Stimulated activated effector memory CD8-positive, alpha-beta T cell treated with anti-CD3 and anti-CD28 coated beads, Interleukin-12 subunit alpha, Interleukin-12 subunit beta, amount 100 ng/mL, for 72 hours (primary cell): ENCODE measurements around the gene JPH3.

Experiments
- ATAC-seq: fragments of 150-1000 bp; cut with Tn5 transposase; 2 replicates; pipeline ENCODE4 v1.10.0; 2021
- DNase-seq, 2 donors: peaks; one replicate each; pipeline ENCODE4 v3.0.0; 2021 to 2022; ENCODE audit warnings: low spot score in 2 of 2
- H3K27ac Mint-ChIP-seq: one replicate; pipeline ENCODE4 v1.8.0; 2022; ENCODE audit warnings: mild to moderate bottlenecking, mixed read lengths
- H3K36me3 Mint-ChIP-seq: one replicate; pipeline ENCODE4 v1.8.0; 2022; ENCODE audit warnings: mild to moderate bottlenecking, mixed read lengths
- H3K4me1 Mint-ChIP-seq: one replicate; pipeline ENCODE4 v1.8.0; 2022; ENCODE audit warnings: mixed read lengths
- H3K4me3 Mint-ChIP-seq: one replicate; pipeline ENCODE4 v1.8.0; 2022; ENCODE audit warnings: mild to moderate bottlenecking, mixed read lengths
- H3K9me3 Mint-ChIP-seq: one replicate; pipeline ENCODE4 v1.8.0; 2022; ENCODE audit warnings: mixed read lengths

The JPH3 gene

GRCh38 chr16:87603684-87604633 lies 1.7 kb downstream of the JPH3 start:
- Mint-ChIP-seq H3K4me3 (peak overlapping the region; percentile 13), H3K4me1 (peaks cover 20% of the 10 kb centered on the region), H3K27ac (no peak overlapping the region), H3K36me3 (peaks cover 6% of the 10 kb centered on the region), H3K9me3 (peaks cover 2% of the 10 kb centered on the region)
- ATAC-seq (no peak), DNase-seq (no peak)

- Mint-ChIP-seq H3K4me1 (peaks cover 20% of the 10 kb centered on the region), H3K4me3 (no peak overlapping the region), H3K36me3 (peaks cover 6% of the 10 kb centered on the region), H3K27ac (no peak overlapping the region), H3K9me3 (peaks cover 2% of the 10 kb centered on the region)
- ATAC-seq: no peak
- DNase-seq: no peak
These were observed 2.4 kb downstream of the JPH3 start for GRCh38 chr16:87604634-87605111.

GRCh38 chr16:87607223-87607622 lies 4.9 kb downstream of the JPH3 start:
- ATAC-seq (no peak), DNase-seq (no peak)
- peaks cover 20% of the 10 kb centered on the region for H3K4me1 Mint-ChIP-seq
- H3K4me3 Mint-ChIP-seq: no peak overlapping the region
- peaks cover 2% of the 10 kb centered on the region for H3K9me3 Mint-ChIP-seq
- peaks cover 6% of the 10 kb centered on the region for H3K36me3 Mint-ChIP-seq
- no peak overlapping the region for H3K27ac Mint-ChIP-seq

- no peak overlapping the region for H3K27ac Mint-ChIP-seq
- H3K4me3 Mint-ChIP-seq: no peak overlapping the region
- DNase-seq: no peak
- no peak for ATAC-seq
- peaks cover 20% of the 10 kb centered on the region for H3K4me1 Mint-ChIP-seq
- H3K9me3 Mint-ChIP-seq: peaks cover 2% of the 10 kb centered on the region
- H3K36me3 Mint-ChIP-seq: peaks cover 6% of the 10 kb centered on the region
These were observed 5.6 kb downstream of the JPH3 start for GRCh38 chr16:87607871-87608270.

- no peak for ATAC-seq
- peak; percentile 27 to 63 for DNase-seq
- peaks cover 2% of the 10 kb centered on the region for H3K9me3 Mint-ChIP-seq
- no peak overlapping the region for H3K4me3 Mint-ChIP-seq
- H3K4me1 Mint-ChIP-seq: peaks cover 14% of the 10 kb centered on the region
- peaks cover 6% of the 10 kb centered on the region for H3K36me3 Mint-ChIP-seq
- H3K27ac Mint-ChIP-seq: no peak overlapping the region
These were observed 6.2 kb downstream of the JPH3 start for GRCh38 chr16:87608400-87608985.

GRCh38 chr16:87610026-87610425 lies 7.7 kb downstream of the JPH3 start:
- H3K36me3 Mint-ChIP-seq: peaks cover 6% of the 10 kb centered on the region
- H3K27ac Mint-ChIP-seq: no peak overlapping the region
- no peak for ATAC-seq
- H3K4me1 Mint-ChIP-seq: peaks cover 8% of the 10 kb centered on the region
- DNase-seq: no peak
- H3K4me3 Mint-ChIP-seq: no peak overlapping the region
- H3K9me3 Mint-ChIP-seq: peaks cover 2% of the 10 kb centered on the region

- Mint-ChIP-seq H3K27ac (no peak overlapping the region), H3K4me3 (no peak overlapping the region), H3K36me3 (peaks cover 6% of the 10 kb centered on the region), H3K4me1 (peaks cover 8% of the 10 kb centered on the region), H3K9me3 (peaks cover 2% of the 10 kb centered on the region)
- DNase-seq (no peak), ATAC-seq (no peak)
These were observed 9.1 kb downstream of the JPH3 start for GRCh38 chr16:87611456-87611855.

GRCh38 chr16:87613961-87614360 lies 11.7 kb downstream of the JPH3 start:
- H3K9me3 Mint-ChIP-seq: no peaks in the 10 kb centered on the region
- H3K4me1 Mint-ChIP-seq: no peaks in the 10 kb centered on the region
- no peak overlapping the region for H3K27ac Mint-ChIP-seq
- DNase-seq (no peak), ATAC-seq (no peak)
- no peak overlapping the region for H3K4me3 Mint-ChIP-seq
- no peaks in the 10 kb centered on the region for H3K36me3 Mint-ChIP-seq

- H3K4me3 Mint-ChIP-seq: no peak overlapping the region
- no peak overlapping the region for H3K27ac Mint-ChIP-seq
- no peaks in the 10 kb centered on the region for H3K36me3 Mint-ChIP-seq
- peaks cover 5% of the 10 kb centered on the region for H3K4me1 Mint-ChIP-seq
- no peak for DNase-seq
- ATAC-seq: no peak
- no peaks in the 10 kb centered on the region for H3K9me3 Mint-ChIP-seq
These were observed 13.3 kb downstream of the JPH3 start for GRCh38 chr16:87615621-87616041.

GRCh38 chr16:87616556-87616955 lies 14.2 kb downstream of the JPH3 start:
- H3K36me3 Mint-ChIP-seq: no peaks in the 10 kb centered on the region
- peaks cover 5% of the 10 kb centered on the region for H3K4me1 Mint-ChIP-seq
- H3K27ac Mint-ChIP-seq: no peak overlapping the region
- H3K4me3 Mint-ChIP-seq: no peak overlapping the region
- no peak for DNase-seq
- no peaks in the 10 kb centered on the region for H3K9me3 Mint-ChIP-seq
- ATAC-seq: no peak

- DNase-seq (no peak), ATAC-seq (no peak)
- Mint-ChIP-seq H3K9me3 (no peaks in the 10 kb centered on the region), H3K36me3 (no peaks in the 10 kb centered on the region), H3K4me1 (peaks cover 5% of the 10 kb centered on the region), H3K27ac (no peak overlapping the region), H3K4me3 (no peak overlapping the region)
These were observed 15.9 kb downstream of the JPH3 start for GRCh38 chr16:87618216-87618615.

GRCh38 chr16:87619360-87620200 lies 17.3 kb downstream of the JPH3 start:
- H3K27ac Mint-ChIP-seq: no peak overlapping the region
- DNase-seq (no peak), ATAC-seq (no peak)
- no peaks in the 10 kb centered on the region for H3K36me3 Mint-ChIP-seq
- H3K4me1 Mint-ChIP-seq: peaks cover 5% of the 10 kb centered on the region
- no peaks in the 10 kb centered on the region for H3K9me3 Mint-ChIP-seq
- no peak overlapping the region for H3K4me3 Mint-ChIP-seq

GRCh38 chr16:87620201-87620495 lies 17.8 kb downstream of the JPH3 start:
- H3K36me3 Mint-ChIP-seq: no peaks in the 10 kb centered on the region
- no peak overlapping the region for H3K27ac Mint-ChIP-seq
- no peak overlapping the region for H3K4me3 Mint-ChIP-seq
- DNase-seq (no peak), ATAC-seq (no peak)
- H3K9me3 Mint-ChIP-seq: no peaks in the 10 kb centered on the region
- peaks cover 5% of the 10 kb centered on the region for H3K4me1 Mint-ChIP-seq

GRCh38 chr16:87621550-87621829 lies 19.2 kb downstream of the JPH3 start:
- ATAC-seq (no peak), DNase-seq (no peak)
- Mint-ChIP-seq H3K27ac (no peak overlapping the region), H3K4me1 (peaks cover 5% of the 10 kb centered on the region), H3K4me3 (no peak overlapping the region), H3K9me3 (no peaks in the 10 kb centered on the region), H3K36me3 (no peaks in the 10 kb centered on the region)

GRCh38 chr16:87621976-87622713 lies 19.8 kb downstream of the JPH3 start:
- no peak for ATAC-seq
- H3K27ac Mint-ChIP-seq: no peak overlapping the region

More at GRCh38 chr16:87621976-87622713, 19.8 kb downstream of the JPH3 start:
- no peaks in the 10 kb centered on the region for H3K9me3 Mint-ChIP-seq
- no peak overlapping the region for H3K4me3 Mint-ChIP-seq
- DNase-seq: no peak
- no peaks in the 10 kb centered on the region for H3K36me3 Mint-ChIP-seq
- peaks cover 5% of the 10 kb centered on the region for H3K4me1 Mint-ChIP-seq
